ENCODE measurements around the gene FAM237A. TPM values are rescaled to one million over a fixed set of nuclear protein-coding genes. Genes with fewer than 3 reads are reported as not detected.

Gene FAM237A
- total RNA-seq = 1.2 TPM
- long read RNA-seq = 0 reads

DNA sequence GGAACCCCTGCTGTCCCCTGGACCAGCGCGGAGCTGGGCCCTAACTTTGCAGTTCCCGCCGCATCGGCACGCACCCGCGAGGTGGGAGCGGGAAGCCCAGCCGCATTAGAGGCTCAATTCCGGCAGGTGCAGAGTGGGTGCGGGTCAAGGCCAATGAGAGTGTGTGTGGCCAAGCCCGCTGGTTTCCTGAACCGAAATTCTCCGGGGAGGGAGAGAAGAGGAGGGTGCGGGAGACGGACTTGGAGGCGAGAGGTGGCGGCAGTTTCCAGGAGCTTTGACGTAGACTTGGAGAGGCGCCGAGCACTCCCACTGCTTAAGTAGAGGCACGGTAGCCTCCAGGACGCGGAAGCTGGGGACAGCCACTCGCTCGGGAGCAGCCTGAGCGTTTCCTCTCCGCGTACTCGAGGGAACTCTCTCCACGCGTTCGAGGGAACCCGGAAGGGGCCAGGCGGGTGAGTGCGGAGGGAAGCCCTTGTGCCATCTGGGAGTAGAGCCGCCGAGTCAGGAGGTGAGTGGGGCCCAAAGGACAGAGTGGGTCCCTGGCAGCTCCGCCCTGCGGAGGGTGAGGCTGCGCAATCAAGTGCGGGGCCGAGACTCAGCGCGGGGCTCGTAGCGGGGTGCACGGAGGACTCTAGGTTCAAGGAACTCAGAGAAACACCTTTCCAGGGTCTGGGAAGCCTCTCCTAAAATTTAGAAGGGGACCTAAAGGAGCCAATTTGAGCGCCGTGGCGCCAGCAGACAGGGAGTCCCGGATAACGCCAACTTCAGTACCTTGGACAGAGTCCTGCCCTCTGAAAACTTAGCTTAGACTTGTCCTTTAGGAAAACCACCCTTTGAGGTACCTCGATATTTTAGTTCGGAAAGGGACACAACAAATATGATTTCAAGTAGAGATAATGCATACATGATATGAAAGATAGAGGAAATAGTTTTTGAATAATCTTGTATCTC lies at the start of gene FAM237A:
Gene FAM237A (plus strand): TSS at position 413 of the 951 bp plus-strand sequence. CDS start 1,750 bp downstream, outside the sequence.
- peak; percentile 67 for DNase-seq (ENCODE audit: missing footprints)
- no peak for ATAC-seq
- intact Hi-C loops (cut with DNase I) = no loop called here

GRCh38 chr2:206597717-206598218 lies 44.5 kb upstream of the FAM237A start:
- DNase-seq (ENCODE audit: missing footprints) (no peak), ATAC-seq (no peak)
- intact Hi-C loops (cut with DNase I) = no loop called here

GRCh38 chr2:206603243-206603642 lies 39.0 kb upstream of the FAM237A start:
- no peak for DNase-seq (ENCODE audit: missing footprints)
- intact Hi-C loops (cut with DNase I) = no loop called here
- no peak for ATAC-seq

DNA sequence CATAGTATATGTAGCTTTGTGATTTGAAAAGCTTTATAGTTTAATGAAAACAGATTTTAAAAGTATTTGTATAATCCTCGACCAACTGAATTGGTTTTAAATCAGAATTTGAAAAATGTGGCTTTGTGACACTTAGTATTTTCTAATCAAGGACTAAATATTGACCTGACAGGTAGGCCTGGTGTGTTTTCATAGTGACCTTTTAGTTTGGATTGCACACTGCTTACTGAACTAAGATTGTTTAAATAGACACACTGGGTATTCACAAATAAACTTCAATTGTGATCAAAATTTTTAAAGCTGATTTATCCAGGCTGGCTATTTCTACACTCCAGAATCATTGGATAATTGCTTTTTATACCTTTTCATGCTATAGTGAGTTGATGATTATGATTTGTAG lies 31.8 kb upstream of the FAM237A start:
- intact Hi-C loops (cut with DNase I) = no loop called here
- ATAC-seq = no peak
- DNase-seq (ENCODE audit: missing footprints) = no peak

GRCh38 chr2:206611191-206611590 lies 31.1 kb upstream of the FAM237A start:
- intact Hi-C loops (cut with DNase I) = no loop called here
- ATAC-seq (no peak), DNase-seq (ENCODE audit: missing footprints) (no peak)

GRCh38 chr2:206611736-206612135 lies 30.6 kb upstream of the FAM237A start:
- intact Hi-C loops (cut with DNase I) = no loop called here
- DNase-seq (ENCODE audit: missing footprints) = no peak

DNA sequence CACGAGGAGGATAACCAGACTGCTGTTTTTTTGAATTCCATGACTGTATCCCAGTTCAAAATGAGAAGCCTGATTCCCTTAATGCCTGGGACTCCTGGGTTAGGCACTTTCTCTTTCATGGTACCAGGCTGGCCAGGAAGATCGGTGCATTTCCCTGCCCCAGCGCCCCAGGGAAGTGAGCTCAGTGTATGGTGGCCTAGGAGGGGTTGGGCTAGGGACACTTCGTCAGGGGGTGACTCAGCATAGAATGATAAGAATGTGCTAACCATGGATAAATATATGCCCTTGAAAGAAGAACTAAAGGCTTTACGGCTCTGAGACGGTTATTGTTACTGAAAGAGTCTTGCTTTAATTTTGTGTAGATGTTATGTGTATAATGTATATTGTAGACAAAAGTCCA lies 27.5 kb upstream of the FAM237A start:
- DNase-seq (ENCODE audit: missing footprints) (no peak), ATAC-seq (no peak)
- intact Hi-C loops (cut with DNase I) = no loop called here

More at GRCh38 chr2:206611736-206612135, 30.6 kb upstream of the FAM237A start:
- no peak for ATAC-seq

DNA sequence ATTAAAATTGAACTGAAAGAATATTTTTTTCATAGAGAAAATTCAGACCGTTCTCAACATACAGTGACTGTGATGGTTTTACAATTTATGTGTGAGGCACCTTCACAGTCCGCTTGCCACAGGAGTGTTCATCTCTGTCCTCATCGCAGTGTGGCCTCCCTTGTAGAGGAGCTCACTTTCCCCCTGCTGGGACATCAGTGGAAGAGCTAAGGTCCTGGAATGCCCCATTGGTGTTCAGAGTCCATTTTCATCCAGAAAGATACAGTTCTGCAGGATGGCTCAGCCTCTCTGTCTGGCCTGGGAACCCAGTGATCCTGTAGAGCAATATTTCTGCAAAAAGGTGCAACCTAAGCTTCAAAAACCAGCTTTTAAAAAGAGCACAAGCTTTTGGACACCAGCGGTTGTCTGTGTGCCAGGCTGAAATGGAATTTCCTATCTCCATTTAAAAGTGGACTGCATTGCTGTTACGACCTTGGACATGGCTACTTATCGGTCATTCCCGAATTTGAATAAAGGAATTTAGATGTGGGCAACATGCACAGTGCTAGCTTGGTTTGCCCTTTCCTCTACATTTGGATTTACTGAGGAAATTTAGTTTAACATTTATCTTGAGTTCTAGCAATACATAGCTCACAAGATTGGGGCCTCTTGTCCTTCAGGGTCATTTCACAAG lies 26.7 kb upstream of the FAM237A start:
- ATAC-seq = peak; percentile 57

GRCh38 chr2:206616151-206616550 lies 26.1 kb upstream of the FAM237A start:
- ATAC-seq = peak; percentile 28
- intact Hi-C loops (cut with DNase I) = no loop called here

More for the DNA sequence above, 26.7 kb upstream of the FAM237A start:
- intact Hi-C loops (cut with DNase I) = no loop called here
- DNase-seq (ENCODE audit: missing footprints) = no peak

DNA sequence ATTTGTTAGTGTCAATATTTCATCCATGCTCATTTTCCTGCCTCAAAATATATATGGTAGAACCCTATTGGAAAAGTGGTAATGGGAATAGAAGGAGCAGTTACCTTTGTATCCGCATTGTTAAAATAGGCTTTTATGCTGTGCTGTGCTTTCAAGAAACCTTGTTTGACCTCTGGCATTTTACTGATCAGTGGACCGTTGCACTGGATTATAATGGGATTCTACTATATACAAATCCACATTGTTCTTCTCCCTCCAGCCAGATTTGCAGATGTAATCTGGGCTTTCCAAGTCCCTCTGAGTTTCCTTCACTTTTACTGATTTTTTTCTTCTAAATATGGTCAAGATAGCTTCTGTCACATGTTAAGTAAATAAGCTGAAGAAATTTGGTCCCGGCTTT lies 23.3 kb upstream of the FAM237A start:
- DNase-seq (ENCODE audit: missing footprints) (no peak), ATAC-seq (no peak)
- intact Hi-C loops (cut with DNase I) = no loop called here

More at GRCh38 chr2:206616151-206616550, 26.1 kb upstream of the FAM237A start:
- DNase-seq (ENCODE audit: missing footprints) = no peak

DNA sequence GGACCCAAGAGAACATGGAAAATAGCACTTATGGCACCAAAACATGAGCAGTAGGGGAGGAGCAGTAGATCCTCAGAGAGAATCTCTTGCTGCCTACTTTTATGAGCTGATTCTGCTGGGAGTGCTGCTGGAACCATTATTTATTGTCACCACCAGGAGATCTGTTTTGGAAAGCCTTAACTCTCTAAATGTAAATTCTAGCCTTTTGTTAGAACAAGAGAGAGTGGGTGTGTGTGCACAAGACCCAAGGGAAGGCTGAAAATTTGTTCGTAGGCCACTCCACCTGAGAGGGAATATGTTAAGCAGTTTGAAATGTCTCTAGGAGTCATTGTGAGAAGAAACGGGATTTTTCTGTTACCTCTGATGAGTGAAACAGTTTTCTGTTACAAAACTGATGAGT lies 16.2 kb upstream of the FAM237A start:
- DNase-seq (ENCODE audit: missing footprints) (no peak), ATAC-seq (no peak)
- intact Hi-C loops (cut with DNase I) = no loop called here

DNA sequence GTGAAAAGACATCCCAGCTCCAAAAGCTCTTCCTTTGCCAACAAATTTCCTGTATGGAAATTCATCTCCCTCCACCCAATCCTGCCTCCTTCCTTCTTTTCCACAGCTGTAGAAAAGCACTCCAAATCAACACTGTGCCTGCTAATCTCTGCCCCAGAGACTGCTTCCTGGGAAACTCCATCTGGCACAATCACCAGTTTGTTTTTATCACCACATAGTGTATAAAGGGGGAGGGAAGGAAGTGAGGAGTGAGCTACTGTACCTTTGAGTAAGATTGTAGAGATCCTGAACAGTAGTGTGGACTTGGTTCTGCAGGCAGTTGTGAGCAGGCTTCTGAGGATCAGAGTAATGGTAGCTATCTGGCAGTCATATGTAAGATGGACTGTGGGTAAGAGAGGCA lies 14.7 kb upstream of the FAM237A start:
- DNase-seq (ENCODE audit: missing footprints) (no peak), ATAC-seq (no peak)
- intact Hi-C loops (cut with DNase I) = no loop called here

DNA sequence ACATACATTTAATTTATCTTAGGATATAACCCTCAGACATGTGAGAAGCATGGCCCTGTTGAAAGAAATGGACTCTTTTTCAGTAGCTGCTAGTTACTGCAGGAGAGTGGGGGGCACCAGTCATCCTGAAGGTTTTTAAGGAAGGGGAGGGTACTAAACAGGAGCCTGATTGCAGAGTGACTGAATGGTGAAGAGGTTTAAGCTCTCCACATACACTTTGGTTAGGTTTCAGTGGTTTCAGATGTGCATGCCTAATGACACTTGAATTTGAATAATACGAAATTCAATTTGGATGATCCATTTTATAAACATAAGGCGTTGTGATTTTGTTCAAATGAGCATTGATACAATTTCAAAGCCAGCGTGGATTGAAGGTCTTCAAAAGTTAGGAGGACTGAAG lies 10.9 kb upstream of the FAM237A start:
- DNase-seq (ENCODE audit: missing footprints) (no peak), ATAC-seq (no peak)
- intact Hi-C loops (cut with DNase I) = no loop called here

GRCh38 chr2:206635015-206635414 lies 7.3 kb upstream of the FAM237A start:
- no peak for DNase-seq (ENCODE audit: missing footprints)
- no peak for ATAC-seq
- intact Hi-C loops (cut with DNase I) = no loop called here

GRCh38 chr2:206639636-206640035 lies 2.7 kb upstream of the FAM237A start:
- DNase-seq (ENCODE audit: missing footprints) (no peak), ATAC-seq (no peak)
- intact Hi-C loops (cut with DNase I) = no loop called here

- no peak for DNase-seq (ENCODE audit: missing footprints)
- no peak for ATAC-seq
- intact Hi-C loops (cut with DNase I) = no loop called here
Measured at GRCh38 chr2:206641226-206641625, 1.1 kb upstream of the FAM237A start.

DNA sequence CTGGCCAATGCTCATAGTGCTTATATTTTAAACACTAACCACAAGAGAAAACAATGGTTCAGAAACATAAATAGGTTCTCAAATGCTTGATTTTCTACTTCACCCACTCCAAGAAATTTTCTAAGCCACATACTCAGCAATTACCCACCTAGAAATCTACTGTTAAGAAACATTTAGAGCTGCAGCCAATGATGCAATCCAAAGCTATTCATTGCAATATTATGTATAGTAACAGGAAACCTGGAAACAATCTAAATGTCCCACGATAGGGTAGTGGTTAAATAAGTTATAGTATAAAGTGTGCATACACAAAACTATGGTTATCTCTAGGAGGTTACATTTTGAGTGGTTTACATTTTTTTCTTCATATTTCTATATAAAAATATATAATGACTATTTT lies 5.7 kb downstream of the FAM237A start:
- no peak for DNase-seq (ENCODE audit: missing footprints)
- intact Hi-C loops (cut with DNase I) = no loop called here
- ATAC-seq = no peak

GRCh38 chr2:206657087-206657486 lies 14.8 kb downstream of the FAM237A start:
- intact Hi-C loops (cut with DNase I) = no loop called here
- DNase-seq (ENCODE audit: missing footprints) (no peak), ATAC-seq (no peak)

GRCh38 chr2:206665251-206665650 lies 23.0 kb downstream of the FAM237A start:
- DNase-seq (ENCODE audit: missing footprints) (no peak), ATAC-seq (no peak)
- intact Hi-C loops (cut with DNase I) = no loop called here

All from Right ventricle myocardium inferior (tissue), 1 donor.